Testis (tissue), 3 donors: ENCODE results near the gene GUCY1A2. TPM values are rescaled to one million over a fixed set of nuclear protein-coding genes. Genes with fewer than 3 reads are reported as not detected.

Experiments
- DNase-seq: peaks from one replicate; pipeline ENCODE4 v3.0.0-alpha.2; 2019
- H3K27ac ChIP-seq, 2 donors: fragments of 200-600 bp; sonication (generic); one replicate each; pipeline ENCODE4 v1.5.1; 2019
- H3K27me3 ChIP-seq: fragments of 200-600 bp; sonication (generic); one replicate; pipeline ENCODE4 v1.5.1; 2019
- H3K36me3 ChIP-seq: fragments of 200-600 bp; sonication (generic); one replicate; pipeline ENCODE4 v1.5.1; 2017; ENCODE audit warnings: low read depth; ENCODE audit errors: missing control alignments
- H3K4me1 ChIP-seq: fragments of 200-600 bp; sonication (generic); one replicate; pipeline ENCODE4 v1.5.1; 2019
- H3K4me3 ChIP-seq, 2 donors: fragments of 200-600 bp; sonication (generic); one replicate each; pipeline ENCODE4 v1.5.1; 2017 to 2019
- H3K9me3 ChIP-seq: fragments of 200-600 bp; sonication (generic); one replicate; pipeline ENCODE4 v1.5.1; 2017
- POLR2A ChIP-seq: fragments of 450-650 bp; IDR thresholded peaks from one replicate; pipeline ENCODE4 v1.6.1; 2017; ENCODE audit warnings: antibody characterized with exemption, mild to moderate bottlenecking, moderate library complexity
- WGBS, 2 donors: methylation state at CpG; one replicate each; pipeline ENCODE4 v1.1.5; 2018; 5-methylcytosine and 5-hydroxymethylcytosine counted together
- intact Hi-C: fragments of 100-400 bp; cut with DNase I; formaldehyde crosslinking; loops from one replicate; pipeline ENCODE4 v1.15.1; 2023; ENCODE audit warnings: low total_unique reads
- polyA plus RNA-seq: library from polyadenylated mRNA; stranded (reverse); fragments of 350-450 nt; fragmentation: Illumina TruSeq; extraction: RNeasy Lipid Tissue Mini Kit (QIAGEN cat#74804); gene quantifications from one replicate; pipeline ENCODE4 v1.2.3, GENCODE V29; 2014; ENCODE audit warnings: low read depth, low replicate concordance; ENCODE audit not compliant: insufficient read depth
- total RNA-seq, 2 donors: library from RNA; depleted of rRNA; stranded (reverse); fragments of >200 nt; gene quantifications; one replicate each; pipeline ENCODE4 v1.2.3, GENCODE V29; 2016
- TF ChIP-seq, protein P1 (sequence below), 3 experiments: fragments of 450-650 bp in 2 of 3; fragments of 200-600 bp in 1 of 3; sonication (generic) in 1 of 3; IDR thresholded peaks; one replicate each; pipeline ENCODE4 v1.5.1; 2016 to 2019; ENCODE audit warnings: antibody characterized with exemption in 3 of 3, mild to moderate bottlenecking in 2 of 3, moderate library complexity in 1 of 3

The GUCY1A2 gene
- total and polyA plus RNA-seq, 3 donors from 2014 or later, result 3.4 to 7.4 (median 4.3) TPM

DNA sequence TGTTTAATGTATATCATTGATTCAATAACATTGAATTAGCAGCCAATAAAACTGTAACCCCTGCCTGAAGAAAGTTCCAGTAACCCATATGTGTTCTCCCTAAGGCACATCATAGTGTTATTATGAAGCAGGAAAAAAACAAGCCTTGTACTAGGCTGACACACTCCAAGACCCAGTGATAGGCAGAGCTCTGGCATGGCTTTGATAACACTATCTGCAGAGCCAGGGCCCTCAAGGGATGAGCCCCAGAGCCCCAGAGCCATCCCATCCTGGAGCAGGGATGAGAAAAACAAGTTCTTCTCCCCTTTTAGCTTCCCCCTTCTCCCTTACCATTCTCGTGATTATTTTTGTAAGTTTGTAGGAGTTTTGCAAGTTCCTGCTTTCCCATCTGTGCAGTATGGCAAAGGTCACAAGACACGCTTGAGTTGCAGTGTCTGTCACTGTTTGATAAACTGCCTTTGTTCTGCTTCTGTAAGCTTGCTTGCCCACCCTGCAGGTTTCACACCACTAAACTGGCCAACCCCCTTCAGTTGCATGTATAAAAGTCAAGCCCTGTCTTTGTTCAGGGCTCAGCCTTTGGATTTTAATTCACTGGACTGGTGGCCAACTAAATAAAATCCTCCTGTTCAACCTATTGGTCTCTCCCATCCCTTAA lies 22.3 kb upstream of the GUCY1A2 start:
- Histone ChIP-seq H3K4me1 (no peaks in the 10 kb centered on the region), H3K36me3 (no peaks in the 10 kb centered on the region), H3K27me3 (no peaks in the 10 kb centered on the region), H3K4me3 (no peak overlapping the region), H3K9me3 (no peaks in the 10 kb centered on the region), H3K27ac (no peak overlapping the region)
- no peak for TF ChIP-seq POLR2A
- TF ChIP-seq, protein P1, sequence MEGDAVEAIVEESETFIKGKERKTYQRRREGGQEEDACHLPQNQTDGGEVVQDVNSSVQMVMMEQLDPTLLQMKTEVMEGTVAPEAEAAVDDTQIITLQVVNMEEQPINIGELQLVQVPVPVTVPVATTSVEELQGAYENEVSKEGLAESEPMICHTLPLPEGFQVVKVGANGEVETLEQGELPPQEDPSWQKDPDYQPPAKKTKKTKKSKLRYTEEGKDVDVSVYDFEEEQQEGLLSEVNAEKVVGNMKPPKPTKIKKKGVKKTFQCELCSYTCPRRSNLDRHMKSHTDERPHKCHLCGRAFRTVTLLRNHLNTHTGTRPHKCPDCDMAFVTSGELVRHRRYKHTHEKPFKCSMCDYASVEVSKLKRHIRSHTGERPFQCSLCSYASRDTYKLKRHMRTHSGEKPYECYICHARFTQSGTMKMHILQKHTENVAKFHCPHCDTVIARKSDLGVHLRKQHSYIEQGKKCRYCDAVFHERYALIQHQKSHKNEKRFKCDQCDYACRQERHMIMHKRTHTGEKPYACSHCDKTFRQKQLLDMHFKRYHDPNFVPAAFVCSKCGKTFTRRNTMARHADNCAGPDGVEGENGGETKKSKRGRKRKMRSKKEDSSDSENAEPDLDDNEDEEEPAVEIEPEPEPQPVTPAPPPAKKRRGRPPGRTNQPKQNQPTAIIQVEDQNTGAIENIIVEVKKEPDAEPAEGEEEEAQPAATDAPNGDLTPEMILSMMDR (IDR thresholded peaks at IDR 0.05), result no peak
- DNase-seq, result no peak
- WGBS, 2 donors, result 52 to 77% methylated on average over 2 of the region's 2 CpGs
- intact Hi-C loops, result no loop called here

DNA sequence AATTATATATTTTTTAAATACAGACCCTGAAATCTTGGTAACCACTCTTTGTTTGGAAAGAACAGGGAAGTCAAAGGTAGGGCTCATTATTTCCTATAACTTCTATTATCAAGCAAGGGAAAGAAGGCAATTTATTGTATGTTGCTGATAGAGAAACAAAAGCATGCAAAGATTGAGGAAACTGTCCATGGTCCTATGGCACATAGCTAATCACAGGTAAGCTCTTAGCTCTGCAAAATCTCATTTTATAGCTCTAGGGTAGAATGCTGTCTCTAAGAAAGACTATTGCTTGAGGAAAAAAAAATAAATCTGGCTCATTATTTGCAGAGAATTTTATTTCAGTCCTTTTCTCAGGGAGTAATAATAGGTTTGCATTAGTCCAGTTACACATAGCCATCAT lies 7.4 kb upstream of the GUCY1A2 start:
- H3K27ac ChIP-seq, result no peak overlapping the region
- H3K9me3 ChIP-seq, result no peaks in the 10 kb centered on the region
- no peaks in the 10 kb centered on the region for H3K36me3 ChIP-seq
- intact Hi-C loops, result no loop called here
- no peak for TF ChIP-seq POLR2A
- TF ChIP-seq, protein P1 (IDR thresholded peaks at IDR 0.05), result no peak
- H3K4me1 ChIP-seq, result no peaks in the 10 kb centered on the region
- DNase-seq, result no peak
- H3K27me3 ChIP-seq, result no peaks in the 10 kb centered on the region
- no peak overlapping the region for H3K4me3 ChIP-seq

DNA sequence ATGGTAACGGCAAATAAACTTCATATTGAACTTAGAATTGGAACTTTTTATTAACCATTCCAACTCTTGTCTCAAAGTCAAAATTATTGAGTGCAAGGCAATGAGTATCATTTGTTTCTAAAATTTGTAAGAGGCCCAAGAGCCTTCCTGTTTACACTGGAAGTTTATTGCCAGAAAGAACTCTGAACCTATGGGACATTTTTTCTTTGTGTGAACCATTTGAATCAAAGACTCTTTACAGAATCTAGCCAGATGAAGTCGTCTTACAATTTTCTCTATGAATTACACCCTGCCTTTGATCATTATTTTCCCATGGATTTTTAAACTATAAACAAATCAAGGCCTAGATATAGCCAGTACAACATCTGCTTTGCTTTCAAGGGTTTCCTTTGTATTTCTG lies 2.3 kb upstream of the GUCY1A2 start:
- Histone ChIP-seq H3K4me3 (no peak overlapping the region), H3K4me1 (no peaks in the 10 kb centered on the region), H3K27me3 (no peaks in the 10 kb centered on the region), H3K36me3 (no peaks in the 10 kb centered on the region), H3K27ac (no peak overlapping the region), H3K9me3 (no peaks in the 10 kb centered on the region)
- 82 to 85% methylated on average over 2 of the region's 2 CpGs for WGBS, 2 donors
- DNase-seq, result no peak
- intact Hi-C loops, result no loop called here
- TF ChIP-seq, protein P1 (IDR thresholded peaks at IDR 0.05), result no peak
- TF ChIP-seq POLR2A, result no peak

DNA sequence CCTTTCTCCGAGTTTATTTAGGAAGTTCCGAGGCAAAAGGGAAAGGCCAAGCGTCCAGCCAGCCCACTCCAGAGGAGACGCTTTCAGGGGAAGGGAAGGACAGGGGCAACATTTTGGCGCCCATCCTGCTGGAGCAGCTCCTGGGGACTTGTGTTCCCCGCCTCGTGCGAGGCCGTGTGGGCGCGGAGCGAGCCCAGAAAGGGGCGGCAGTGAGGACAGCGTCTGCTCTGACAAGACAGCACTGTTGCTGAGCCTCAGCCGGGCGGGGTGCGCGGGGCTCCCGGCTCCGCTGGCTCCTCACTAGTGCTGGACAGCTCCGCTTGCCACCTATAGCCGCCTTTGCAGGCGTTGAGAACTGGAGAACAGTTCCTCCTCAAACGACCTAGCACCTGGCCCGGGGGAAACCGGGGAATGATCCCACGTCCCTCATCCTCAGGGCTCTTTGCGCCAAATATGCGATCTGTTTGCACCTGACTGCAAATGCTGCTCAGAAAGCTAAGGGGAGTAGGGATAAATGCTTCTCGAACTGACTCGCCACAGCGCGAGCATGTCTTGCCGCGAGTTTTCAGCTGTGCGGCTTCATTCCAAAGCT lies 722 bp upstream of the GUCY1A2 start:
- H3K9me3 ChIP-seq, result no peaks in the 10 kb centered on the region
- intact Hi-C loops, result no loop called here
- H3K36me3 ChIP-seq, result no peaks in the 10 kb centered on the region
- WGBS, 2 donors, result 1 to 9% methylated on average over 6 to 36 of the region's 36 CpGs
- H3K27ac ChIP-seq, result peak overlapping the region; percentile 70 to 85
- H3K27me3 ChIP-seq, result no peaks in the 10 kb centered on the region
- H3K4me1 ChIP-seq, result no peaks in the 10 kb centered on the region
- DNase-seq, result peak; percentile 77
- TF ChIP-seq, protein P1 (IDR thresholded peaks at IDR 0.05), result no peak
- no peak for TF ChIP-seq POLR2A
- peak overlapping the region; percentile 65 to 75 for H3K4me3 ChIP-seq
